Mesenchymal stem cell (in vitro differentiated cells and primary cell): ENCODE data around the gene NXPE4.
"Not testable (repeated sequence)": the region's sequence is repeated elsewhere in the genome, so short reads cannot be mapped to it uniquely, and the experiment has no call there.

Experiments
- DNase-seq: peaks from one replicate; pipeline ENCODE4 v3.0.0-alpha.2; 2013
- H2AFZ ChIP-seq: one replicate; pipeline ENCODE4 v1.6.1; 2013; ENCODE audit warnings: low read depth, mild to moderate bottlenecking, control low read depth, inconsistent platforms, low read length, moderate library complexity
- H2AK5ac ChIP-seq: 2 replicates; pipeline ENCODE4 v1.6.1; 2013; ENCODE audit warnings: low read length, moderate library complexity, mild to moderate bottlenecking, inconsistent platforms; ENCODE audit not compliant: severe bottlenecking
- H2BK120ac ChIP-seq: one replicate; pipeline ENCODE4 v1.6.1; 2013; ENCODE audit warnings: low read depth, mild to moderate bottlenecking, inconsistent platforms, low read length, moderate library complexity
- H2BK12ac ChIP-seq, 2 experiments: one replicate each; pipeline ENCODE4 v1.6.1; 2013; ENCODE audit warnings: inconsistent platforms in 2 of 2, low read length in 2 of 2, mild to moderate bottlenecking in 2 of 2, moderate library complexity in 2 of 2, control low read depth in 1 of 2
- H2BK15ac ChIP-seq: one replicate; pipeline ENCODE4 v1.6.1; 2013; ENCODE audit warnings: mild to moderate bottlenecking, low read depth, inconsistent platforms; ENCODE audit not compliant: poor library complexity, severe bottlenecking
- H2BK5ac ChIP-seq: 2 replicates; pipeline ENCODE4 v1.6.1; 2013; ENCODE audit warnings: low read depth, mild to moderate bottlenecking, low read length, control low read depth, inconsistent platforms; ENCODE audit not compliant: poor library complexity, severe bottlenecking
- H3K14ac ChIP-seq, 2 experiments: one replicate each; pipeline ENCODE4 v1.6.1; 2013; ENCODE audit warnings: inconsistent platforms in 2 of 2, low read length in 2 of 2, control low read depth in 1 of 2, mild to moderate bottlenecking in 1 of 2, moderate library complexity in 1 of 2
- H3K18ac ChIP-seq, 2 experiments: one replicate each; pipeline ENCODE4 v1.6.1; 2013; ENCODE audit warnings: inconsistent platforms in 2 of 2, low read length in 2 of 2, control low read depth in 1 of 2, low read depth in 1 of 2, mild to moderate bottlenecking in 1 of 2
- H3K23ac ChIP-seq, 2 experiments: one replicate each; pipeline ENCODE4 v1.6.1; 2013; ENCODE audit warnings: inconsistent platforms in 2 of 2, low read length in 2 of 2, mild to moderate bottlenecking in 2 of 2, moderate library complexity in 2 of 2, control low read depth in 1 of 2
- H3K27ac ChIP-seq: 2 replicates; pipeline ENCODE4 v1.5.1; 2013; ENCODE audit warnings: mild to moderate bottlenecking, moderate library complexity, low read length, control low read depth, inconsistent platforms; ENCODE audit not compliant: poor library complexity, severe bottlenecking
- H3K27me3 ChIP-seq, 2 experiments: 2 replicates each; pipeline versions ENCODE4 v1.6.1 to v1.7.0; 2013; ENCODE audit warnings: low read length in 2 of 2, mild to moderate bottlenecking in 2 of 2, moderate library complexity in 2 of 2, control low read depth in 1 of 2, inconsistent platforms in 1 of 2; ENCODE audit not compliant: control insufficient read depth in 1 of 2, insufficient read depth in 1 of 2
- H3K36me3 ChIP-seq, 2 experiments: 2 replicates each; pipeline versions ENCODE4 v1.6.1 to v1.7.0; 2013; ENCODE audit warnings: low read length in 2 of 2, control low read depth in 1 of 2, inconsistent platforms in 1 of 2, low read depth in 1 of 2, mild to moderate bottlenecking in 1 of 2; ENCODE audit not compliant: insufficient read depth in 2 of 2, control insufficient read depth in 1 of 2
- H3K4ac ChIP-seq, 2 experiments: one replicate each; pipeline ENCODE4 v1.6.1; 2013; ENCODE audit warnings: inconsistent platforms in 2 of 2, low read length in 2 of 2, mild to moderate bottlenecking in 2 of 2, moderate library complexity in 2 of 2, control low read depth in 1 of 2, low read depth in 1 of 2
- H3K4me1 ChIP-seq: 2 replicates; pipeline ENCODE4 v1.6.1; 2013; ENCODE audit warnings: low read depth, low read length, control low read depth; ENCODE audit not compliant: control insufficient read depth, insufficient read depth
- H3K4me2 ChIP-seq: 2 replicates; pipeline ENCODE4 v1.6.1; 2013; ENCODE audit warnings: low read length, mild to moderate bottlenecking, inconsistent platforms; ENCODE audit not compliant: poor library complexity, severe bottlenecking
- H3K4me3 ChIP-seq, 2 experiments: 2 replicates each; pipeline versions ENCODE4 v1.5.1 to v1.7.0; 2013; ENCODE audit warnings: low read length in 2 of 2, mild to moderate bottlenecking in 2 of 2, control low read depth in 1 of 2, low read depth in 1 of 2; ENCODE audit not compliant: insufficient read depth in 1 of 2
- H3K79me1 ChIP-seq: replicated peaks from 2 replicates; pipeline ENCODE4 v1.6.1; 2013; ENCODE audit warnings: mild to moderate bottlenecking, control low read depth, low read length, inconsistent platforms; ENCODE audit not compliant: poor library complexity, severe bottlenecking
- H3K9ac ChIP-seq: 2 replicates; pipeline ENCODE4 v1.7.0; 2013; ENCODE audit warnings: mild to moderate bottlenecking, low read length, moderate library complexity
- H3K9me3 ChIP-seq: 2 replicates; pipeline ENCODE4 v1.7.0; 2013; ENCODE audit warnings: mild to moderate bottlenecking, low read length; ENCODE audit not compliant: control insufficient read depth
- H4K8ac ChIP-seq: one replicate; pipeline ENCODE4 v1.6.1; 2013; ENCODE audit warnings: inconsistent platforms, mild to moderate bottlenecking, low read length, moderate library complexity
- H4K91ac ChIP-seq: one replicate; pipeline ENCODE4 v1.6.1; 2013; ENCODE audit warnings: mild to moderate bottlenecking, low read length, inconsistent platforms
- WGBS: methylation state at CpG from one replicate; pipeline ENCODE4 v1.1.7; 2013; ENCODE audit warnings: mixed read lengths; 5-methylcytosine and 5-hydroxymethylcytosine counted together

The NXPE4 gene

DNA sequence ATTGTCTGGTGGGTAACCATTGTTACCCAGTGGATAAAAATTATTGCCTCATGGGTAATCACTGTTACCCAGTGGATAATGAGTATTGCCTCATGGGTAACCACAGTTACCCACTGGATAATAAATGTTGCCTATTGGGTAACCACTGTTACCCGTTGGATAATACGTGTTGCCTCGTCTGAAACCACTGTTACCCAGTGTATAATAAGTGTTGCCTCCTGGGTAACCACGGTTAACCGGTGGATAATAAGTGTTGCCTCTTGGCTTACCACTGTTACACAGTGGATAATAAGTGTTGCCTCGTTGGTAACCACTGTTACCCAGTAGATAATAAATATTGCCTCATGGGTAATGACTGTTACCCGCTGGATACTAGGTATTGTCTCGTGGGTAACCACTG, 20.9 kb upstream of the NXPE4 start:
- no peak overlapping the region for H2BK5ac ChIP-seq
- H3K36me3 ChIP-seq: no peaks in the 10 kb centered on the region
- 88% methylated on average over 8 of the region's 8 CpGs for WGBS
- no peak overlapping the region for H2BK12ac ChIP-seq
- H2BK120ac ChIP-seq: no peak overlapping the region
- no peak overlapping the region for H3K4ac ChIP-seq
- H3K4me1 ChIP-seq: no peaks in the 10 kb centered on the region
- no peak overlapping the region for H3K23ac ChIP-seq
- H3K79me1 ChIP-seq: no peaks in the 10 kb centered on the region
- DNase-seq: no peak
- H4K8ac ChIP-seq: no peak overlapping the region
- H3K27me3 ChIP-seq: no peaks in the 10 kb centered on the region
- no peak overlapping the region for H4K91ac ChIP-seq
- no peak overlapping the region for H3K18ac ChIP-seq
- H3K27ac ChIP-seq: no peak overlapping the region
- H3K4me2 ChIP-seq: no peak overlapping the region
- H2BK15ac ChIP-seq: no peak overlapping the region
- H3K9me3 ChIP-seq: peaks cover 7% of the 10 kb centered on the region
- H3K4me3 ChIP-seq: no peak overlapping the region
- no peak overlapping the region for H2AK5ac ChIP-seq
- H2AFZ ChIP-seq: no peak overlapping the region
- H3K9ac ChIP-seq: no peak overlapping the region
- H3K14ac ChIP-seq: no peak overlapping the region

DNA sequence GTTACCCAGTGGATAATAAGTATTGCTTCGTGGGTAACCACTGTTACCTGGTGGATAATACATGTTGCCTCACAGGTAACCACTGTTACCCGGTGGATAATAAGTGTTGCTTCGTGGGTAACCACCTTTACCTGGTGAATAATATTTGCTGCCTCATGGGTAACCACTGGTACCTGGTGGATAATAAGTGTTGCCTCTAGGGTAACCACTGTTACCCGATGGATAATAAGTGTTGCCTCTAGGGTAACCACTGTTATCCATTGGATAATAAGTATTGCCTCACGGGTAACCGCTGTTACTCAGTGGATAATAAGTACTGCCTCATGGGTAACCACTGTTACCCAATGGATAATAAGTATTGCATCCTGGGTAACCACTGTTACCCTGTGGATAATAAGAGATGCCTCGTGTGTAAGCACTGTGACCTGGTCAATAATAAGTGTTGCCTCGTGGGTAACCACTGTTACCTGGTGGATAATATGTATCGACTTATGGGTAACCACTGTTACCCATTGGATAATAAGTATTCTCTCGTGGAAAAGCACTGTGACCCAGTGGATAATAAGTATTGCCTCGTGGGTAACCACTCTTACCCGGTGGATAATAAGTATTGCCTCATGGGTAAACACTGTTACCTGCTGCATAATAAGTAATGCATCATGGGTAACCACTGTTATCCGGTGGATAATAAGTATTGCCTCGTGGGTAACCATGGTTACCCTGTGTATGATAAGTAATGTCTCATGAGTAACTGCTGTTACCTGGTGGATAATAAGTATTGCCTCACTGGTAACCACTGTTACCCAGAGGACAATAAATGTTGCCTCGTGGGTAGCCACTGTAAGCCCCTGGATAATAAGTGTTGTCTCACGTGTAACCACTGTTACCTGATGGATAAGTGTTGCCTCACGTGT, 20.1 kb upstream of the NXPE4 start:
- DNase-seq: no peak
- no peak overlapping the region for H2BK12ac ChIP-seq
- 79% methylated on average over 17 of the region's 17 CpGs for WGBS
- H3K14ac ChIP-seq: no peak overlapping the region
- H3K27ac ChIP-seq: no peak overlapping the region
- no peak overlapping the region for H2BK120ac ChIP-seq
- no peaks in the 10 kb centered on the region for H3K4me1 ChIP-seq
- no peak overlapping the region for H3K23ac ChIP-seq
- H2AFZ ChIP-seq: no peak overlapping the region
- no peaks in the 10 kb centered on the region for H3K79me1 ChIP-seq
- no peak overlapping the region for H3K18ac ChIP-seq
- no peak overlapping the region for H3K9ac ChIP-seq
- peaks cover 3% of the 10 kb centered on the region for H3K9me3 ChIP-seq
- H3K27me3 ChIP-seq: no peaks in the 10 kb centered on the region
- H3K36me3 ChIP-seq: no peaks in the 10 kb centered on the region
- H2BK5ac ChIP-seq: no peak overlapping the region
- H3K4me3 ChIP-seq: no peak overlapping the region
- H4K8ac ChIP-seq: no peak overlapping the region
- H2BK15ac ChIP-seq: no peak overlapping the region
- no peak overlapping the region for H2AK5ac ChIP-seq
- H3K4ac ChIP-seq: no peak overlapping the region
- H4K91ac ChIP-seq: no peak overlapping the region
- no peak overlapping the region for H3K4me2 ChIP-seq

- H3K4ac ChIP-seq: no peak overlapping the region
- H3K14ac ChIP-seq: no peak overlapping the region
- H3K9ac ChIP-seq: no peak overlapping the region
- H2AFZ ChIP-seq: no peak overlapping the region
- no peaks in the 10 kb centered on the region for H3K9me3 ChIP-seq
- no peaks in the 10 kb centered on the region for H3K36me3 ChIP-seq
- no peak overlapping the region for H3K4me3 ChIP-seq
- H3K18ac ChIP-seq: no peak overlapping the region
- no peaks in the 10 kb centered on the region for H3K27me3 ChIP-seq
- H2BK12ac ChIP-seq: no peak overlapping the region
- H3K4me2 ChIP-seq: no peak overlapping the region
- no peak for DNase-seq
- H2BK5ac ChIP-seq: no peak overlapping the region
- H3K4me1 ChIP-seq: no peaks in the 10 kb centered on the region
- no peak overlapping the region for H3K27ac ChIP-seq
- no peak overlapping the region for H2BK15ac ChIP-seq
- no peak overlapping the region for H2BK120ac ChIP-seq
- no peak overlapping the region for H4K8ac ChIP-seq
- no peak overlapping the region for H2AK5ac ChIP-seq
- H4K91ac ChIP-seq: no peak overlapping the region
- no peaks in the 10 kb centered on the region for H3K79me1 ChIP-seq
- WGBS: 81% methylated on average over 11 of the region's 11 CpGs
- no peak overlapping the region for H3K23ac ChIP-seq
These were observed 18.6 kb upstream of the NXPE4 start for GRCh38 chr11:114614127-114614720.

DNA sequence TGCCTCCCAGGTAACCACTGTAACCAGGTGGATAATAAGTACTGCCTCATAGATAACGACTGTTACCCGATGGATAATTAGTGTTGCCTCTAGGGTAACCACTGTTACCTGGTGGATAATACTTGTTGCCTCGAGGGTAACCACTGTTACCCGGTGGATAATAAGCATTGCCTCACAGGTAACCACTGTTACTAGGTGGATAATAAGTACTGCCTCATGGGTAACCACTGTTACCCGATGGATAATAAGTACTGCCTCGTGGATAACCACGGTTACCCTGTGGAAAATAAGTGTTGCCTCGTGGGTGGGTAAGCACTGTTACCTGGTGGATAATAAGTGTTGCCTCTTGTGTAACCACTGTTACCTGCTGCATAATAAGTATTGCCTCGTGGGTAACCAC, 17.5 kb upstream of the NXPE4 start:
- WGBS: 78% methylated on average over 9 of the region's 9 CpGs
- H3K27me3 ChIP-seq, DNase-seq, H2BK5ac ChIP-seq, H4K91ac ChIP-seq, H3K27ac ChIP-seq, H3K79me1 ChIP-seq, H3K36me3 ChIP-seq, H2BK15ac ChIP-seq, H4K8ac ChIP-seq, H2BK12ac ChIP-seq, H3K4me3 ChIP-seq, H3K4ac ChIP-seq, H2AK5ac ChIP-seq, H3K14ac ChIP-seq, H3K18ac ChIP-seq, H3K9me3 ChIP-seq, H2BK120ac ChIP-seq, H3K4me1 ChIP-seq, H3K23ac ChIP-seq, H2AFZ ChIP-seq, H3K9ac ChIP-seq, H3K4me2 ChIP-seq: not testable (repeated sequence)
